ENCODE data around the gene PSMB5.
"Not testable (repeated sequence)": the region's sequence is repeated elsewhere in the genome, so short reads cannot be mapped to it uniquely, and the experiment has no call there.

PSMB5 gene

GRCh38 chr14:23006544-23007419, 27.9 kb downstream of the PSMB5 start:
- ATAC-seq (replicated peaks) = peak; percentile 95 to 96
- peaks cover 14 to 38% of the 10 kb centered on the region in 2 donors for H3K4me1 Mint-ChIP-seq

GRCh38 chr14:23006188-23006534, 28.5 kb downstream of the PSMB5 start:
- peak overlapping the region; percentile 99 for H3K27ac Mint-ChIP-seq
- peak overlapping the region; percentile 93 to 97 for H3K4me3 Mint-ChIP-seq
- DNase-seq = no peak
- H3K9me3 Mint-ChIP-seq = no peaks in the 10 kb centered on the region
- no peaks in the 10 kb centered on the region for H3K27me3 Mint-ChIP-seq
- ATAC-seq (replicated peaks) = no peak
- peaks cover 11 to 34% of the 10 kb centered on the region in 2 donors for H3K4me1 Mint-ChIP-seq
- H3K36me3 Mint-ChIP-seq = no peaks in the 10 kb centered on the region

More at GRCh38 chr14:23006544-23007419, 27.9 kb downstream of the PSMB5 start:
- H3K4me3 Mint-ChIP-seq = peak overlapping the region; percentile 93 to 97
- H3K27me3 Mint-ChIP-seq = no peaks in the 10 kb centered on the region
- H3K36me3 Mint-ChIP-seq = no peaks in the 10 kb centered on the region
- peak overlapping the region; percentile 99 for H3K27ac Mint-ChIP-seq
- DNase-seq = peak; percentile 98
- peaks cover 0 to 2% of the 10 kb centered on the region in 2 donors for H3K9me3 Mint-ChIP-seq

GRCh38 chr14:23005451-23006187, 29.1 kb downstream of the PSMB5 start:
- no peaks in the 10 kb centered on the region for H3K36me3 Mint-ChIP-seq
- peaks cover 11 to 32% of the 10 kb centered on the region in 2 donors for H3K4me1 Mint-ChIP-seq
- no peak for DNase-seq
- no peak for ATAC-seq (replicated peaks)
- H3K27ac Mint-ChIP-seq = no peak overlapping the region
- no peaks in the 10 kb centered on the region for H3K27me3 Mint-ChIP-seq
- H3K9me3 Mint-ChIP-seq = no peaks in the 10 kb centered on the region
- peak overlapping the region in 1 of 2 donors; percentile 93 for H3K4me3 Mint-ChIP-seq

GRCh38 chr14:23004274-23004673, 30.4 kb downstream of the PSMB5 start:
- H3K9me3 Mint-ChIP-seq; ATAC-seq (replicated peaks); H3K4me3 Mint-ChIP-seq; DNase-seq; H3K36me3 Mint-ChIP-seq; H3K27ac Mint-ChIP-seq; H3K27me3 Mint-ChIP-seq: not testable (repeated sequence)
- H3K4me1 Mint-ChIP-seq = peaks cover 7 to 31% of the 10 kb centered on the region in 2 donors

- no peaks in the 10 kb centered on the region for H3K27me3 Mint-ChIP-seq
- DNase-seq (no peak), ATAC-seq (replicated peaks) (no peak)
- no peak overlapping the region for H3K27ac Mint-ChIP-seq
- H3K4me1 Mint-ChIP-seq = peaks cover 0 to 16% of the 10 kb centered on the region in 2 donors
- peaks cover 0 to 2% of the 10 kb centered on the region in 2 donors for H3K36me3 Mint-ChIP-seq
- no peaks in the 10 kb centered on the region for H3K9me3 Mint-ChIP-seq
- no peak overlapping the region for H3K4me3 Mint-ChIP-seq
Measured at GRCh38 chr14:23002592-23002991, 32.1 kb downstream of the PSMB5 start.

GRCh38 chr14:23000860-23001259, 33.8 kb downstream of the PSMB5 start:
- Mint-ChIP-seq H3K9me3 (no peaks in the 10 kb centered on the region), H3K27ac (no peak overlapping the region), H3K27me3 (no peaks in the 10 kb centered on the region), H3K4me1 (peaks cover 0 to 8% of the 10 kb centered on the region in 2 donors), H3K36me3 (peaks cover 0 to 2% of the 10 kb centered on the region in 2 donors), H3K4me3 (no peak overlapping the region)
- DNase-seq = no peak
- ATAC-seq (replicated peaks) = no peak

GRCh38 chr14:22998329-22999012, 36.2 kb downstream of the PSMB5 start:
- Mint-ChIP-seq H3K36me3 (peaks cover 0 to 2% of the 10 kb centered on the region in 2 donors), H3K27ac (no peak overlapping the region), H3K27me3 (no peaks in the 10 kb centered on the region), H3K4me3 (no peak overlapping the region), H3K9me3 (no peaks in the 10 kb centered on the region), H3K4me1 (peaks cover 0 to 5% of the 10 kb centered on the region in 2 donors)
- ATAC-seq (replicated peaks) = no peak
- no peak for DNase-seq

GRCh38 chr14:22997676-22998323, 36.9 kb downstream of the PSMB5 start:
- no peak overlapping the region for H3K27ac Mint-ChIP-seq
- ATAC-seq (replicated peaks) (no peak), DNase-seq (no peak)
- H3K9me3 Mint-ChIP-seq = no peaks in the 10 kb centered on the region
- H3K4me3 Mint-ChIP-seq = no peak overlapping the region
- H3K4me1 Mint-ChIP-seq = peaks cover 0 to 5% of the 10 kb centered on the region in 2 donors
- peaks cover 0 to 6% of the 10 kb centered on the region in 2 donors for H3K36me3 Mint-ChIP-seq
- no peaks in the 10 kb centered on the region for H3K27me3 Mint-ChIP-seq

GRCh38 chr14:22996768-22997654, 37.7 kb downstream of the PSMB5 start:
- H3K9me3 Mint-ChIP-seq = no peaks in the 10 kb centered on the region
- no peak overlapping the region for H3K4me3 Mint-ChIP-seq
- H3K27ac Mint-ChIP-seq = no peak overlapping the region
- H3K27me3 Mint-ChIP-seq = no peaks in the 10 kb centered on the region
- H3K4me1 Mint-ChIP-seq = peaks cover 0 to 5% of the 10 kb centered on the region in 2 donors
- ATAC-seq (replicated peaks) (no peak), DNase-seq (no peak)
- H3K36me3 Mint-ChIP-seq = peaks cover 0 to 6% of the 10 kb centered on the region in 2 donors

- no peak overlapping the region for H3K27ac Mint-ChIP-seq
Measured at GRCh38 chr14:22995889-22996625, 38.6 kb downstream of the PSMB5 start.

GRCh38 chr14:22994762-22995275, 39.9 kb downstream of the PSMB5 start:
- peaks cover 0 to 7% of the 10 kb centered on the region in 2 donors for H3K36me3 Mint-ChIP-seq
- ATAC-seq (replicated peaks) (peak; percentile 80 to 85), DNase-seq (no peak)
- no peak overlapping the region for H3K4me3 Mint-ChIP-seq
- no peaks in the 10 kb centered on the region for H3K27me3 Mint-ChIP-seq
- H3K4me1 Mint-ChIP-seq = peaks cover 0 to 5% of the 10 kb centered on the region in 2 donors
- no peak overlapping the region for H3K27ac Mint-ChIP-seq
- no peaks in the 10 kb centered on the region for H3K9me3 Mint-ChIP-seq

More at GRCh38 chr14:22995889-22996625, 38.6 kb downstream of the PSMB5 start:
- H3K36me3 Mint-ChIP-seq = peaks cover 0 to 6% of the 10 kb centered on the region in 2 donors
- H3K4me3 Mint-ChIP-seq = no peak overlapping the region
- H3K4me1 Mint-ChIP-seq = peaks cover 0 to 5% of the 10 kb centered on the region in 2 donors
- H3K9me3 Mint-ChIP-seq = no peaks in the 10 kb centered on the region
- H3K27me3 Mint-ChIP-seq = no peaks in the 10 kb centered on the region
- no peak for DNase-seq
- no peak for ATAC-seq (replicated peaks)

GRCh38 chr14:22993517-22993916, 41.2 kb downstream of the PSMB5 start:
- H3K4me1 Mint-ChIP-seq = peaks cover 0 to 5% of the 10 kb centered on the region in 2 donors
- DNase-seq (no peak), ATAC-seq (replicated peaks) (no peak)
- H3K9me3 Mint-ChIP-seq = no peaks in the 10 kb centered on the region
- H3K4me3 Mint-ChIP-seq = no peak overlapping the region
- H3K27ac Mint-ChIP-seq = no peak overlapping the region
- peaks cover 3 to 7% of the 10 kb centered on the region in 2 donors for H3K36me3 Mint-ChIP-seq
- H3K27me3 Mint-ChIP-seq = no peaks in the 10 kb centered on the region

Measured in stimulated activated naive B cell treated with anti-CD40 and anti-IgM and Interleukin-4, amounts not matched to agents 10 μg/mL and 1 μg/mL and 100 μg/mL, for 72 hours (primary cell).